Esophagus muscularis mucosa (tissue), 4 donors: Measurements from ENCODE around the gene MAP2.

Experiments used
- CTCF ChIP-seq, 3 experiments: fragments of 200-600 bp in 2 of 3; fragments of 450-650 bp in 1 of 3; sonication (generic) in 2 of 3; IDR thresholded peaks; one replicate each; pipeline ENCODE4 v1.5.1; 2017 to 2019; ENCODE audit warnings: antibody characterized with exemption in 3 of 3, mild to moderate bottlenecking in 2 of 3, moderate library complexity in 1 of 3
- EP300 ChIP-seq: sonication (generic); formaldehyde crosslinking; IDR thresholded peaks from one replicate; pipeline ENCODE4 v1.6.1; 2017; ENCODE audit warnings: antibody characterized with exemption
- POLR2A ChIP-seq: fragments of 450-650 bp; IDR thresholded peaks from one replicate; pipeline ENCODE4 v1.6.1; 2017; ENCODE audit warnings: antibody characterized with exemption, moderate library complexity, mild to moderate bottlenecking, low read depth
- POLR2AphosphoS5 ChIP-seq, 2 donors: sonication (generic); formaldehyde crosslinking; IDR thresholded peaks; one replicate each; pipeline ENCODE4 v1.6.1; 2017; ENCODE audit warnings: antibody characterized with exemption in 2 of 2

GRCh38 chr2:209688385-209688784 lies 264.5 kb downstream of the MAP2 start:
- TF ChIP-seq CTCF (IDR thresholded peaks at IDR 0.05) = no peak
- TF ChIP-seq POLR2AphosphoS5 (IDR thresholded peaks at IDR 0.05) = no peak
- no peak for TF ChIP-seq POLR2A
- TF ChIP-seq EP300 = no peak
